ENCODE data around the gene PNPLA7.

The PNPLA7 gene

GRCh38 chr9:137435381-137435891 lies 114.8 kb downstream of the PNPLA7 start:
- no peak for DNase-seq
- in situ Hi-C loops (cut with HindIII; ENCODE audit: low pct_ligation_motif_present, low pct_unique_long_range_greater_than_20kb, low sequenced_read_pairs), result no loop called here

DNA sequence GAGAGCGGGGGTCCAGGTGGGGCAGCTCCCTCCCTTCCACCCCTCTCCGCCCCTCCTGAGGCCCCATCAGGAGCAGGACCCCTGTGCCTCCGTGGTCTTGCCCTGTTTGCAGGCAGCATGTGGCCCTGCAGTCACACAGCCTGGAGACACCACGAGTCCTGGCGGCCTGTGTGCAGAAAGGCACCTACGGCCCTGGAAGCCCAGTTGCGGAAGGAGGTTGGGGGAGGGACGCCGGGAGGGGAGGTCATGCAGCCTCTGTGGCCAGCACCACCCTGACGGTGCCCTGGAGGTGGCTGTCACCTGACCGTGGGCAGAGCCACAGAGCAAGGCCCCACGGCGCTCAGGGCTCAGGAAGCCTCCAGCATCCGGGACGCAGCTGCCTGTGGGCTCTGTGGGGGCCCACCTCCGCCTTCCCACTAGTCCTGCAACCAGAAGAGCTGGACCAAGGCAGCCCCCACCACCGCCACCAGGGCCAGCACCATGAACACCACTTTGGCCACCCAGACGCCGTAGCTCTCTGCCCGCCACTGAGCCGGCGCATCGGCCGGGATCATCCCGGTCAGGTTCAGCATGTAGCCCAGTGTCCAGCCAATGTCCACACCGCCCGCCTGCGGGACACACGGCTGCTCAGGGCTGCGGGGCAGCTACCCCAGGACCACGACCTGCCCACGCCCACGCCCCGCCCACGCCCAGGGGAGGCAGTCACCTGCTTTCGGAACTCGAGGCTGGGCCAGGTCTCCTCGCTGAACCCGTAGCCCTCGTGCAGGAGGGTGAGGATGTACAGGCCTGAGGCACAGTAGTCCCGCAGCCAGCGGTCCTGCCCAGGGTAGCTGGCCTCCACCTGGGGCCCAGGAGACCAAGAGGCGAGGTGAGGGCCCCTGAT lies 115.5 kb downstream of the PNPLA7 start:
- in situ Hi-C loops (cut with HindIII; ENCODE audit: low pct_ligation_motif_present, low pct_unique_long_range_greater_than_20kb, low sequenced_read_pairs), result no loop called here
- no peak for DNase-seq

GRCh38 chr9:137433916-137434431 lies 116.2 kb downstream of the PNPLA7 start:
- in situ Hi-C loops (cut with HindIII; ENCODE audit: low pct_ligation_motif_present, low pct_unique_long_range_greater_than_20kb, low sequenced_read_pairs), result no loop called here
- DNase-seq, result no peak

- DNase-seq, result no peak
- in situ Hi-C loops (cut with HindIII; ENCODE audit: low pct_ligation_motif_present, low pct_unique_long_range_greater_than_20kb, low sequenced_read_pairs), result no loop called here
Measured at GRCh38 chr9:137433349-137433915, 116.8 kb downstream of the PNPLA7 start.

DNA sequence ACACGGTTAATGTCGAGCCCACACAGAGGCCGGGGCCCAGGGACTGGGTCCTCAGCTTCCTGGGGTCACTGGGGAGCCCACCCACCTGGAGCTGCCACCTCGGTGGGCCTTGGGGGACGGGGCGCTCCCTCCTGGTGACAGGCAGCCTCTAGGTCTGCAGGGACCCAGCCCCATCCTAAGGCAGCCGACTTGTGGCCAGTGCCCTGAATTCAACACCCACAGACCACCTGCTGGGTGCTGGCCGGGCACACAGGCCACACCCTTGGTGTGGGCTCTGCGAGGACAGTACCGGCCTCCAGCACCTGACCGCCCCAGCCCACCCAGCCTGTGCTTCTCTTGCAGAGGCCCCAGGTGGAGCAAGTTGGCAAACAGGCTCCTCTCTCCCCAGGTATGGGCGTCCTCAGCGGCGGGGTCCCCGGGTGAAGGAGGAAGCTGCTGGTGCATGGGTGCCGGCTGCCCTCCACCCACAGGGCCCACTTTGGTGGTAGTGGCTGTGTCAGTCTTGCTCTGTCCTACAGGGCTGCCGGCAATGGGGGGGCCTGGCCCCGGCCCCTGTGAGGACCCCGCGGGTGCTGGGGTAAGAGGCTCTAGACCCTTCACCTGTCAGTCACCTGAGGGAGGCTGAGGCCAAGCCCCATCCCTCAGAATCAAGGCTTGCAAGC lies 117.4 kb downstream of the PNPLA7 start:
- DNase-seq, result no peak
- in situ Hi-C loops (cut with HindIII; ENCODE audit: low pct_ligation_motif_present, low pct_unique_long_range_greater_than_20kb, low sequenced_read_pairs), result no loop called here

GRCh38 chr9:137431416-137431931 lies 118.7 kb downstream of the PNPLA7 start:
- DNase-seq, result no peak

GRCh38 chr9:137430723-137431415 lies 119.3 kb downstream of the PNPLA7 start:
- in situ Hi-C loops (cut with HindIII; ENCODE audit: low pct_ligation_motif_present, low pct_unique_long_range_greater_than_20kb, low sequenced_read_pairs), result no loop called here
- DNase-seq, result no peak

More at GRCh38 chr9:137431416-137431931, 118.7 kb downstream of the PNPLA7 start:
- in situ Hi-C loops (cut with HindIII; ENCODE audit: low pct_ligation_motif_present, low pct_unique_long_range_greater_than_20kb, low sequenced_read_pairs), result no loop called here

DNA sequence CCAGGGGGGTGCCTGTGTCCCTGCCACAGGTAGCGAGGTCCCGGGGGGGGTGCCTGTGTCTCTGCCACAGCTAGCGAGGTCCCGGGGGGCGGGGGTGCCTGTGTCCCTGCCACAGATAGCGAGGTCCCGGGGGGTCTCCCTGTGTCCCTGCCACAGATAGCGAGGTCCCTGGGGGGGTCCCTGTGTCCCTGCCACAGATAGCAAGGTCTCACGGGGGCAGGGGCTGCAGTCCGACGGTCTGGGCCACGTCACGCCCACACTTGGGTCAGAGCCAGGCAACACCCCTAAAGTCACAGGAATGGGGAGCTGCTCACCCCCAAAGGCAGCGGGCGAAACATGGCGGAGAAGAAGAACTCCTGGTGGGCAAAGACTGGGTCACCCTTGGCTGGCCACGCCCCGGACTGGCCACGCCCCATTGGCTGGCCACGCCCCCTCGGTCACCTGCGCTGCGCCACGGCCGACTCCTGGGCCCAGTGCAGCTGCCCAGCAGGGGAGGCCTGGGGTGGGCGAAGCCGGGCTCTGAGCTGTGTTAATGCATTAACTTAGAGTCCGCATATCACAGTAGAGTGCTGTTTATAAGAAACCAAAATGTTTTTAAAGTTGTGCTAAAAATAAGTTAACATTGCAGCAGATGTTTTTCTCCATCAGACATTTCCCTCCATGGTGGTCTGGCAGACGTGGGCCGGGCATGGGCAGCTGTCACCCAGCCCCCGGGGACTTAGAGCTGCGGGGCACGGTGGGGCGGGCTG lies 120.1 kb downstream of the PNPLA7 start:
- in situ Hi-C loops (cut with HindIII; ENCODE audit: low pct_ligation_motif_present, low pct_unique_long_range_greater_than_20kb, low sequenced_read_pairs), result no loop called here
- no peak for DNase-seq

GRCh38 chr9:137429546-137429890 lies 120.7 kb downstream of the PNPLA7 start:
- in situ Hi-C loops (cut with HindIII; ENCODE audit: low pct_ligation_motif_present, low pct_unique_long_range_greater_than_20kb, low sequenced_read_pairs), result no loop called here
- DNase-seq, result no peak

GRCh38 chr9:137428841-137429545 lies 121.2 kb downstream of the PNPLA7 start:
- in situ Hi-C loops (cut with HindIII; ENCODE audit: low pct_ligation_motif_present, low pct_unique_long_range_greater_than_20kb, low sequenced_read_pairs), result no loop called here
- no peak for DNase-seq

GRCh38 chr9:137428311-137428630 lies 121.9 kb downstream of the PNPLA7 start:
- in situ Hi-C loops (cut with HindIII; ENCODE audit: low pct_ligation_motif_present, low pct_unique_long_range_greater_than_20kb, low sequenced_read_pairs), result no loop called here
- DNase-seq, result no peak

DNA sequence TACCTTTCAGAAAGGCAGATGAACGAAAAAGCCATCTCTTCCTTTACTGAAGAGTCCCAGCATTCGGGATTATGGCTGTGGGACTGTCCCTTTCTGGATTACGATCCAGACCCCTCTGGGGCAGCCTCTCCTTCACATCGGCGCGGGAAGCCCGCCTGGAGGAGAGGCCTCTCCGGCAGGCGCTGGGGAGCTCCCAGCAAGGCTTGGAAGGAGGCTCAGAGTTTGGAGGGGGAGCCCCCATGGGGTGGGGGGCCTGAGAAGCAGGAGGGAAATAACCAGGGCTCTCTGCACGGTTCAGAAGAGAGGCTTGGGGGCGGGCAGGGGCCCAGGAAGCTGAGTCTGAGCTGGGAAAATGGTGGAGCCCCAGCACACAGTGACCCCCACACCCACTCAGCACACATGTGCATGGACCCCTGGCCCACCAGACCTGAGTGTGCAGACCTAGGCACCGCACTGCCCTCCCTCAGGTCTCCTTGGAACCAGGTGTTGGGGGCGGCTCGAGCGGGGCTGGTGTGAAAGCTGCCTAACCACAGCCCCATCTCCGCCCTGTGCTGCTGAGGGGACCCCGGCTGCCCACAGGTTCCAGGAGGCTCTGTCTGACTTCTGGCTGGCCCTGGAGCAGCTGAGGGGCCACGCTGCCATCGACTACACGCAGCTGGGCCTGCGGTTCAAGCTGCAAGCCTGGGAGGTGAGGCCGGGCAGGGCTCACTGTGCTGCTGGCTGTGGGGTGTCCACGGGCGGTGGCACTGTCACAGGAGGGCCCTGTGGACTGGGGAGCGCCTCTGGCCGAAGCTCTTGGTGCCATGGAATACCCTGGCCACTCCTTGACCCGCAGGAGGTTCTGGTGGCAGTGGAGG lies 122.5 kb downstream of the PNPLA7 start:
- no peak for DNase-seq
- in situ Hi-C loops (cut with HindIII; ENCODE audit: low pct_ligation_motif_present, low pct_unique_long_range_greater_than_20kb, low sequenced_read_pairs), result no loop called here

GRCh38 chr9:137426018-137426681 lies 124.1 kb downstream of the PNPLA7 start:
- DNase-seq, result no peak
- in situ Hi-C loops (cut with HindIII; ENCODE audit: low pct_ligation_motif_present, low pct_unique_long_range_greater_than_20kb, low sequenced_read_pairs), result no loop called here

GRCh38 chr9:137423514-137424291 lies 126.5 kb downstream of the PNPLA7 start:
- peak; percentile 31 for DNase-seq
- in situ Hi-C loops (cut with HindIII; ENCODE audit: low pct_ligation_motif_present, low pct_unique_long_range_greater_than_20kb, low sequenced_read_pairs), result no loop called here
